ENCODE data around the gene RASGEF1C.
"Not testable (repeated sequence)": the region's sequence is repeated elsewhere in the genome, so short reads cannot be mapped to it uniquely, and the experiment has no call there.

Gene RASGEF1C

GRCh38 chr5:180093241-180093640 lies 115.8 kb downstream of the RASGEF1C start:
- Histone ChIP-seq H3K27me3 (ENCODE audit: low read depth, low read length) (no peaks in the 10 kb centered on the region), H3K27ac (ENCODE audit: low read length) (no peak overlapping the region), H3K4me3 (ENCODE audit: low read length) (no peak overlapping the region), H3K36me3 (replicated peaks; ENCODE audit: low read depth, low read length) (no peaks in the 10 kb centered on the region), H2AFZ (ENCODE audit: low read depth, low read length) (no peak overlapping the region), H3K79me2 (ENCODE audit: low read length) (no peaks in the 10 kb centered on the region), H3K9me3 (ENCODE audit: insufficient read depth, low read length) (no peaks in the 10 kb centered on the region), H3K4me1 (ENCODE audit: low read length) (no peaks in the 10 kb centered on the region), H4K20me1 (ENCODE audit: insufficient read depth, low read length) (no peaks in the 10 kb centered on the region), H3K9ac (ENCODE audit: low read length) (no peak overlapping the region), H3K4me2 (ENCODE audit: low read length) (no peak overlapping the region)
- no peak for TF ChIP-seq CTCF (IDR thresholded peaks at IDR 0.05; ENCODE audit: low read depth, low read length)
- no peak for TF ChIP-seq EZH2phosphoT487 (IDR thresholded peaks at IDR 0.05; ENCODE audit: low read depth)

- no peaks in the 10 kb centered on the region for H3K79me2 ChIP-seq (ENCODE audit: low read length)
- no peaks in the 10 kb centered on the region for H4K20me1 ChIP-seq (ENCODE audit: insufficient read depth, low read length)
- H3K36me3 ChIP-seq (replicated peaks; ENCODE audit: low read depth, low read length): no peaks in the 10 kb centered on the region
- H2AFZ ChIP-seq (ENCODE audit: low read depth, low read length): peak overlapping the region; percentile 22; the same call in 1 of the 2 replicates
- no peak overlapping the region for H3K27ac ChIP-seq (ENCODE audit: low read length)
- no peaks in the 10 kb centered on the region for H3K9me3 ChIP-seq (ENCODE audit: insufficient read depth, low read length)
- 0 out of 2 replicates have a peak overlapping the region, but pooled peaks have one; percentile 15 for H3K4me2 ChIP-seq (ENCODE audit: low read length)
- H3K4me1 ChIP-seq (ENCODE audit: low read length): no peaks in the 10 kb centered on the region
- no peaks in the 10 kb centered on the region for H3K27me3 ChIP-seq (ENCODE audit: low read depth, low read length)
- TF ChIP-seq CTCF (IDR thresholded peaks at IDR 0.05; ENCODE audit: low read depth, low read length) (peak; percentile 45), EZH2phosphoT487 (IDR thresholded peaks at IDR 0.05; ENCODE audit: low read depth) (no peak)
- 0 out of 2 replicates have a peak overlapping the region, but pooled peaks have one; percentile 56 for H3K4me3 ChIP-seq (ENCODE audit: low read length)
- H3K9ac ChIP-seq (ENCODE audit: low read length): no peak overlapping the region
Measured at GRCh38 chr5:180090769-180091546, 118.1 kb downstream of the RASGEF1C start.

- Histone ChIP-seq H3K79me2 (ENCODE audit: low read length) (no peaks in the 10 kb centered on the region), H4K20me1 (ENCODE audit: insufficient read depth, low read length) (no peaks in the 10 kb centered on the region), H3K4me2 (ENCODE audit: low read length) (peak overlapping the region; percentile 51), H3K27me3 (ENCODE audit: low read depth, low read length) (no peaks in the 10 kb centered on the region), H3K36me3 (replicated peaks; ENCODE audit: low read depth, low read length) (no peaks in the 10 kb centered on the region), H3K9me3 (ENCODE audit: insufficient read depth, low read length) (no peaks in the 10 kb centered on the region), H3K27ac (ENCODE audit: low read length) (no peak overlapping the region), H3K4me1 (ENCODE audit: low read length) (no peaks in the 10 kb centered on the region), H3K9ac (ENCODE audit: low read length) (no peak overlapping the region), H3K4me3 (ENCODE audit: low read length) (peak overlapping the region; percentile 56), H2AFZ (ENCODE audit: low read depth, low read length) (no peak overlapping the region)
- TF ChIP-seq EZH2phosphoT487 (IDR thresholded peaks at IDR 0.05; ENCODE audit: low read depth): no peak
- TF ChIP-seq CTCF (IDR thresholded peaks at IDR 0.05; ENCODE audit: low read depth, low read length): peak; percentile 49
Measured at GRCh38 chr5:180090098-180090768, 118.8 kb downstream of the RASGEF1C start.

- H4K20me1 ChIP-seq (ENCODE audit: insufficient read depth, low read length); H3K9ac ChIP-seq (ENCODE audit: low read length); H3K27ac ChIP-seq (ENCODE audit: low read length); H3K4me3 ChIP-seq (ENCODE audit: low read length); H3K79me2 ChIP-seq (ENCODE audit: low read length); H3K36me3 ChIP-seq (replicated peaks; ENCODE audit: low read depth, low read length); H3K4me2 ChIP-seq (ENCODE audit: low read length); H3K9me3 ChIP-seq (ENCODE audit: insufficient read depth, low read length); H3K27me3 ChIP-seq (ENCODE audit: low read depth, low read length); H3K4me1 ChIP-seq (ENCODE audit: low read length); H2AFZ ChIP-seq (ENCODE audit: low read depth, low read length): not testable (repeated sequence)
Measured at GRCh38 chr5:180089628-180090027, 119.4 kb downstream of the RASGEF1C start.
